OCI-LY7 (cell line): ENCODE results near the gene NPR3. TPM values are rescaled to one million over a fixed set of nuclear protein-coding genes. Genes with fewer than 3 reads are reported as not detected.

Experiments used
- BruUV-seq: library from RNA; stranded (reverse); fragments of 400-500 nt; replicated peaks from 2 replicates; lab custom pipeline; 2021; lab: Mats Ljungman, UMichigan
- CTCF ChIA-PET: fragments of 300-600 bp; sonication (Branson Sonifier 250); formaldehyde crosslinking; loops from one replicate; lab custom pipeline; 2022; ENCODE audit warnings: antibody characterized with exemption; ENCODE audit not compliant: unreplicated experiment; lab: Charles Lee
- POLR2A ChIA-PET: fragments of 300-600 bp; sonication (Branson Sonifier 250); formaldehyde crosslinking; loops from one replicate; lab custom pipeline; 2022; ENCODE audit warnings: antibody characterized with exemption; lab: Charles Lee
- DNase-seq: peaks from one replicate; pipeline ENCODE4 v3.0.0-alpha.2; 2015; ENCODE audit warnings: low spot score
- H2AFZ ChIP-seq: fragments of 200-600 bp; sonication (generic), shearing (Covaris generic); 2 replicates; pipeline ENCODE4 v1.6.1; 2014; ENCODE audit warnings: mild to moderate bottlenecking, antibody characterized with exemption, low read length, moderate library complexity
- H3K27ac ChIP-seq: fragments of 200-600 bp; sonication (generic); 2 replicates; pipeline ENCODE4 v1.5.1; 2014; ENCODE audit warnings: mixed run types, low read depth, mild to moderate bottlenecking, moderate library complexity, low read length, inconsistent platforms; ENCODE audit not compliant: poor library complexity, severe bottlenecking
- H3K36me3 ChIP-seq: fragments of 200-600 bp; sonication (generic); 2 replicates; pipeline ENCODE4 v1.6.1; 2014; ENCODE audit warnings: mild to moderate bottlenecking, antibody characterized with exemption, low read length, moderate library complexity, mixed read lengths; ENCODE audit not compliant: insufficient read depth
- H3K4me1 ChIP-seq: fragments of 200-600 bp; sonication (generic); 2 replicates; pipeline ENCODE4 v1.5.1; 2014; ENCODE audit warnings: mild to moderate bottlenecking, low read length; ENCODE audit not compliant: insufficient read depth, poor library complexity, severe bottlenecking
- H3K4me2 ChIP-seq: fragments of 200-600 bp; sonication (generic); 2 replicates; pipeline ENCODE4 v1.6.1; 2014; ENCODE audit warnings: mild to moderate bottlenecking, low read length
- H3K4me3 ChIP-seq: fragments of 200-600 bp; sonication (generic); 2 replicates; pipeline ENCODE4 v1.5.1; 2014; ENCODE audit warnings: mild to moderate bottlenecking, low read depth, low read length; ENCODE audit not compliant: poor library complexity, severe bottlenecking
- H3K79me2 ChIP-seq: fragments of 200-600 bp; sonication (generic); 2 replicates; pipeline ENCODE4 v1.6.1; 2016; ENCODE audit warnings: low read depth, mild to moderate bottlenecking, low read length, moderate library complexity, mixed read lengths; ENCODE audit not compliant: insufficient read depth
- H3K9me2 ChIP-seq: fragments of 200-600 bp; sonication (generic); 2 replicates; pipeline ENCODE4 v1.6.1; 2016; ENCODE audit warnings: mild to moderate bottlenecking, low read length, mixed read lengths; ENCODE audit not compliant: insufficient read depth
- H3K9me3 ChIP-seq: fragments of 200-600 bp; sonication (generic); 2 replicates; pipeline ENCODE4 v1.6.1; 2014; ENCODE audit warnings: mild to moderate bottlenecking, mixed run types, low read length, mixed read lengths
- H4K20me1 ChIP-seq: fragments of 200-600 bp; sonication (generic); 2 replicates; pipeline ENCODE4 v1.6.1; 2014; ENCODE audit warnings: mild to moderate bottlenecking, antibody characterized with exemption, low read length, moderate library complexity, mixed read lengths; ENCODE audit not compliant: insufficient read depth
- EZH2phosphoT487 ChIP-seq: fragments of 200-600 bp; sonication (generic); IDR thresholded peaks from 2 replicates; pipeline ENCODE4 v1.6.1; 2018; ENCODE audit warnings: low read depth, borderline replicate concordance, mild to moderate bottlenecking, mixed run types, antibody characterized with exemption, low read length, moderate library complexity, mixed read lengths
- intact Hi-C: fragments of 100-400 bp; cut with micrococcal nuclease; formaldehyde crosslinking; loops from one replicate; pipeline ENCODE4 v1.10.0; 2022; ENCODE audit not compliant: unreplicated experiment
- total RNA-seq, 2 experiments: library from RNA; depleted of rRNA in 1 of 2; stranded (reverse); fragments of >200 nt in 1 of 2; shearing (Covaris generic) in 1 of 2; gene quantifications; 2 replicates each; pipeline ENCODE4 v1.2.3, GENCODE V29; 2014 to 2022
- TF ChIP-seq, protein P1 (sequence below): fragments of 200-600 bp; sonication (generic); conservative IDR thresholded peaks from 2 replicates; pipeline ENCODE4 v1.5.1; 2014; ENCODE audit warnings: mild to moderate bottlenecking, antibody characterized with exemption, low read length, moderate library complexity, mixed read lengths

NPR3 gene
- total RNA-seq, 2 experiments from 2014 or later: not detected

DNA sequence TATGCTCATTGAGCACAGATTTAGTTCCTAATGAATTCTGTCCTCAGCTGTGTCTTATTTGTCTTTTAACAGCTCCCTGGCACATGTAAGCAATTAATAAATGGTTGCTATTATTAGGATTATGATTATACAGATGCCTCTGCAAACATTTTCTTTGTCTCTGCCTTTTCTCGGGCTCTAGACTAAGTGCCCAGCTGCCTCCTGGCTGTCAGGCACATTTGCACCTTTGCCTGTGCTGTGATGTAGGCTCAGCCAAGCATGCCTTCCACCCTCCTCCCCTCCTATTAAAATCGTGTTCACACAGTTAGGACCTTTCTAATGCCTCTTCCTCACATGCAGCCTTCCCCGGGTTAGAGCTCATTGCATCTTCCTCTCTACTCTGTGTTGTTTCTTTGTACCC, 25.7 kb downstream of the NPR3 start:
- Histone ChIP-seq H3K4me1 (no peaks in the 10 kb centered on the region), H3K4me3 (no peak overlapping the region), H3K4me2 (no peak overlapping the region), H3K36me3 (no peaks in the 10 kb centered on the region), H3K79me2 (no peaks in the 10 kb centered on the region), H3K9me3 (no peaks in the 10 kb centered on the region), H4K20me1 (no peaks in the 10 kb centered on the region), H3K27ac (no peak overlapping the region), H3K9me2 (no peaks in the 10 kb centered on the region), H2AFZ (no peak overlapping the region)
- ChIA-PET POLR2A (no interaction called here), CTCF (no interaction called here)
- DNase-seq: no peak
- TF ChIP-seq, protein P1, sequence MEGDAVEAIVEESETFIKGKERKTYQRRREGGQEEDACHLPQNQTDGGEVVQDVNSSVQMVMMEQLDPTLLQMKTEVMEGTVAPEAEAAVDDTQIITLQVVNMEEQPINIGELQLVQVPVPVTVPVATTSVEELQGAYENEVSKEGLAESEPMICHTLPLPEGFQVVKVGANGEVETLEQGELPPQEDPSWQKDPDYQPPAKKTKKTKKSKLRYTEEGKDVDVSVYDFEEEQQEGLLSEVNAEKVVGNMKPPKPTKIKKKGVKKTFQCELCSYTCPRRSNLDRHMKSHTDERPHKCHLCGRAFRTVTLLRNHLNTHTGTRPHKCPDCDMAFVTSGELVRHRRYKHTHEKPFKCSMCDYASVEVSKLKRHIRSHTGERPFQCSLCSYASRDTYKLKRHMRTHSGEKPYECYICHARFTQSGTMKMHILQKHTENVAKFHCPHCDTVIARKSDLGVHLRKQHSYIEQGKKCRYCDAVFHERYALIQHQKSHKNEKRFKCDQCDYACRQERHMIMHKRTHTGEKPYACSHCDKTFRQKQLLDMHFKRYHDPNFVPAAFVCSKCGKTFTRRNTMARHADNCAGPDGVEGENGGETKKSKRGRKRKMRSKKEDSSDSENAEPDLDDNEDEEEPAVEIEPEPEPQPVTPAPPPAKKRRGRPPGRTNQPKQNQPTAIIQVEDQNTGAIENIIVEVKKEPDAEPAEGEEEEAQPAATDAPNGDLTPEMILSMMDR: no peak
- TF ChIP-seq EZH2phosphoT487: no peak
- BruUV-seq: no TSS peak
- intact Hi-C loops: no loop called here

DNA sequence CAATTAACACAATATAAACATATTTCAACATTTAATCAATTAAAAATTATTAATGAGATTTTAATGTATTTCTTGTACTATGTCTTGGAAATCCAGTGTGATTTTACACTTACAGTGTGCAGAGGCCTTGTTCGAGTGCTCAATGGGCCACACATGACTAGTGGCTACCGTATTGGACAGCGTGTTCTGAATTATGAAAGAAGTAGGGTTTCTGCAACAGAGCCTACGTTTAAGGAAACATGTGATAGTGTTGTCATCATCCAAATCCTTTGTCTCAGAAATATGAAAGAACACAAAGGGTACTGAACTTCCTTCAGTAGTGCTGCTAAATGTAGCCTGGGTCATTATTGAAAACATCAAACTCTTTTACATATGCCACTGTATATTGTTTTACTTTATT, 29.5 kb downstream of the NPR3 start:
- Histone ChIP-seq H4K20me1 (no peaks in the 10 kb centered on the region), H3K36me3 (no peaks in the 10 kb centered on the region), H3K4me1 (no peaks in the 10 kb centered on the region), H3K27ac (no peak overlapping the region), H3K9me3 (no peaks in the 10 kb centered on the region), H2AFZ (no peak overlapping the region), H3K9me2 (no peaks in the 10 kb centered on the region), H3K4me3 (no peak overlapping the region), H3K4me2 (no peak overlapping the region), H3K79me2 (no peaks in the 10 kb centered on the region)
- CTCF ChIA-PET: no interaction called here
- TF ChIP-seq, protein P1: no peak
- no peak for TF ChIP-seq EZH2phosphoT487
- intact Hi-C loops: no loop called here
- no TSS peak for BruUV-seq
- DNase-seq: no peak
- POLR2A ChIA-PET: no interaction called here

DNA sequence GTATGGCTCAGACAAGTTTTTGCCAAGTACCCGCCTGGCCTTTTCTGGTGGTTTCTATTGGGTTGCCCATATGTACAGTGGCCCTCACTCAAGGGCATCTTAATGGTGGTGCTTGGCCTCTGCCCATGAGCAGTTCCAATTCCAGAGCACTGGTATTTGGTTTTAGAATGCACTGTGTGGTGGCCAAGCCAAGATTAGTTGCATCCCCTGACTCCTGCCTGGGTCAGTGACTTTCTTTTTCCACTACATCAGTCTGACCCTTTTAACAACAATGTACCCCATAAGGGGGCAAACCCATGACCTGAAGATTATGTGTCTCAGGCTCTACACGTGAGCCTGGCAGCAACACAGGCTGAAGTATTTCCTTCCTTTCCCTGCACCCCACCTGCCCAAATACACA, 34.2 kb downstream of the NPR3 start:
- Histone ChIP-seq H3K4me1 (no peaks in the 10 kb centered on the region), H3K4me2 (no peak overlapping the region), H3K4me3 (no peak overlapping the region), H3K27ac (no peak overlapping the region), H3K79me2 (no peaks in the 10 kb centered on the region), H3K36me3 (no peaks in the 10 kb centered on the region), H3K9me3 (no peaks in the 10 kb centered on the region), H2AFZ (no peak overlapping the region), H3K9me2 (no peaks in the 10 kb centered on the region), H4K20me1 (no peaks in the 10 kb centered on the region)
- no peak for DNase-seq
- TF ChIP-seq EZH2phosphoT487: no peak
- TF ChIP-seq, protein P1: no peak
- CTCF ChIA-PET: no interaction called here
- POLR2A ChIA-PET: interaction anchor here (0.7 kb wide), 1 partner anchor 1883 kb away, joined by 3 read pairs; no protein-coding TSS in a partner anchor
- intact Hi-C loops: no loop called here
- BruUV-seq: no TSS peak
